ENCODE data around the gene NASP. TPM values are rescaled to one million over a fixed set of nuclear protein-coding genes. Genes with fewer than 3 reads are reported as not detected.

NASP gene
- total RNA-seq, 8 experiments from 2014 or later, result 34.6 to 392 (median 116) TPM

GRCh38 chr1:45630429-45630828 lies 46.6 kb downstream of the NASP start:
- Histone ChIP-seq H3K27ac (no peak overlapping the region), H3K4me3 (no peak overlapping the region), H3K4me1 (replicated peaks in 1 of 2) (no peaks in the 10 kb centered on the region)
- 90 to 100% (median 100%) methylated on average over 1 of the region's 1 CpG; no CpG with 5 or more reads in 4 of the 10 experiments for WGBS, 10 experiments
- in situ Hi-C loops (cut with MboI; ENCODE audit: low pct_unique_long_range_greater_than_20kb in 2 of 9, low sequenced_read_pairs in 9 of 9, unreplicated experiment in 9 of 9), result no loop called here
- no peak for ATAC-seq (replicated peaks in 6 of 8)

GRCh38 chr1:45635211-45635610 lies 51.4 kb downstream of the NASP start:
- H3K4me3 ChIP-seq, result no peak overlapping the region
- no peak for ATAC-seq (replicated peaks in 6 of 8)
- in situ Hi-C loops (cut with MboI; ENCODE audit: low pct_unique_long_range_greater_than_20kb in 2 of 9, low sequenced_read_pairs in 9 of 9, unreplicated experiment in 9 of 9), result no loop called here

GRCh38 chr1:45640293-45640692 lies 56.5 kb downstream of the NASP start:
- in situ Hi-C loops (cut with MboI; ENCODE audit: low pct_unique_long_range_greater_than_20kb in 2 of 9, low sequenced_read_pairs in 9 of 9, unreplicated experiment in 9 of 9), result no loop called here

More at GRCh38 chr1:45635211-45635610, 51.4 kb downstream of the NASP start:
- 20 to 100% (median 94%) methylated on average over 1 of the region's 1 CpG; no CpG with 5 or more reads in 2 of the 10 experiments for WGBS, 10 experiments
- no peaks in the 10 kb centered on the region for H3K4me1 ChIP-seq (replicated peaks in 1 of 2)
- no peak overlapping the region for H3K27ac ChIP-seq

GRCh38 chr1:45643321-45643720 lies 59.5 kb downstream of the NASP start:
- no peaks in the 10 kb centered on the region for H3K4me1 ChIP-seq (replicated peaks in 1 of 2)
- WGBS, 10 experiments, result 50 to 100% (median 78%) methylated on average over 2 to 5 of the region's 5 CpGs; no CpG with 5 or more reads in 1 of the 10 experiments
- in situ Hi-C loops (cut with MboI; ENCODE audit: low pct_unique_long_range_greater_than_20kb in 2 of 9, low sequenced_read_pairs in 9 of 9, unreplicated experiment in 9 of 9), result no loop called here
- H3K27ac ChIP-seq, result no peak overlapping the region
- no peak for ATAC-seq (replicated peaks in 6 of 8)
- no peak overlapping the region for H3K4me3 ChIP-seq

More at GRCh38 chr1:45640293-45640692, 56.5 kb downstream of the NASP start:
- ATAC-seq (replicated peaks in 6 of 8), result no peak
- no peak overlapping the region for H3K27ac ChIP-seq
- no peaks in the 10 kb centered on the region for H3K4me1 ChIP-seq (replicated peaks in 1 of 2)
- H3K4me3 ChIP-seq, result no peak overlapping the region
- WGBS, 10 experiments, result 88 to 100% (median 100%) methylated on average over 1 of the region's 1 CpG; no CpG with 5 or more reads in 2 of the 10 experiments

GRCh38 chr1:45643978-45644377 lies 60.1 kb downstream of the NASP start:
- ATAC-seq (replicated peaks in 6 of 8), result no peak
- in situ Hi-C loops (cut with MboI; ENCODE audit: low pct_unique_long_range_greater_than_20kb in 2 of 9, low sequenced_read_pairs in 9 of 9, unreplicated experiment in 9 of 9), result no loop called here
- Histone ChIP-seq H3K4me3 (no peak overlapping the region), H3K27ac (no peak overlapping the region), H3K4me1 (replicated peaks in 1 of 2) (no peaks in the 10 kb centered on the region)

- ATAC-seq (replicated peaks in 6 of 8), result no peak
- Histone ChIP-seq H3K27ac (no peak overlapping the region), H3K4me3 (no peak overlapping the region), H3K4me1 (replicated peaks in 1 of 2) (no peaks in the 10 kb centered on the region)
- in situ Hi-C loops (cut with MboI; ENCODE audit: low pct_unique_long_range_greater_than_20kb in 2 of 9, low sequenced_read_pairs in 9 of 9, unreplicated experiment in 9 of 9), result no loop called here
- 73 to 100% (median 99%) methylated on average over 2 of the region's 2 CpGs; no CpG with 5 or more reads in 2 of the 10 experiments for WGBS, 10 experiments
Measured at GRCh38 chr1:45644661-45645060, 60.8 kb downstream of the NASP start.

GRCh38 chr1:45647248-45648021 lies 63.6 kb downstream of the NASP start:
- H3K4me1 ChIP-seq (replicated peaks in 1 of 2), result no peaks in the 10 kb centered on the region
- H3K4me3 ChIP-seq, result no peak overlapping the region
- no peak for ATAC-seq (replicated peaks in 6 of 8)
- H3K27ac ChIP-seq, result no peak overlapping the region
- in situ Hi-C loops (cut with MboI; ENCODE audit: low pct_unique_long_range_greater_than_20kb in 2 of 9, low sequenced_read_pairs in 9 of 9, unreplicated experiment in 9 of 9), result no loop called here
- 96 to 100% (median 99%) methylated on average over 3 to 9 of the region's 9 CpGs for WGBS, 10 experiments

GRCh38 chr1:45654540-45655280 lies 70.9 kb downstream of the NASP start:
- ATAC-seq (replicated peaks in 6 of 8), result no peak
- in situ Hi-C loops (cut with MboI; ENCODE audit: low pct_unique_long_range_greater_than_20kb in 2 of 9, low sequenced_read_pairs in 9 of 9, unreplicated experiment in 9 of 9), result no loop called here
- Histone ChIP-seq H3K4me3 (no peak overlapping the region), H3K27ac (no peak overlapping the region), H3K4me1 (replicated peaks in 1 of 2) (no peaks in the 10 kb centered on the region)
- WGBS, 10 experiments, result 89 to 100% (median 97%) methylated on average over 5 to 12 of the region's 12 CpGs

GRCh38 chr1:45656573-45657226 lies 72.9 kb downstream of the NASP start:
- ATAC-seq (replicated peaks in 6 of 8), result no peak
- H3K4me1 ChIP-seq (replicated peaks in 1 of 2), result no peaks in the 10 kb centered on the region
- H3K4me3 ChIP-seq, result no peak overlapping the region
- WGBS, 10 experiments, result 80 to 100% (median 96%) methylated on average over 1 to 3 of the region's 3 CpGs; no CpG with 5 or more reads in 1 of the 10 experiments
- in situ Hi-C loops (cut with MboI; ENCODE audit: low pct_unique_long_range_greater_than_20kb in 2 of 9, low sequenced_read_pairs in 9 of 9, unreplicated experiment in 9 of 9), result no loop called here
- H3K27ac ChIP-seq, result no peak overlapping the region

- no peak for ATAC-seq (replicated peaks in 6 of 8)
- 17 to 100% (median 93%) methylated on average over 1 to 2 of the region's 2 CpGs for WGBS, 10 experiments
- in situ Hi-C loops (cut with MboI; ENCODE audit: low pct_unique_long_range_greater_than_20kb in 2 of 9, low sequenced_read_pairs in 9 of 9, unreplicated experiment in 9 of 9), result no loop called here
- H3K4me1 ChIP-seq (replicated peaks in 1 of 2), result no peaks in the 10 kb centered on the region
- H3K4me3 ChIP-seq, result no peak overlapping the region
- no peak overlapping the region for H3K27ac ChIP-seq
Measured at GRCh38 chr1:45658171-45658570, 74.3 kb downstream of the NASP start.

- Histone ChIP-seq H3K4me3 (no peak overlapping the region), H3K27ac (no peak overlapping the region), H3K4me1 (replicated peaks in 1 of 2) (no peaks in the 10 kb centered on the region)
- 89 to 100% (median 98%) methylated on average over 1 to 2 of the region's 2 CpGs; no CpG with 5 or more reads in 2 of the 10 experiments for WGBS, 10 experiments
- in situ Hi-C loops (cut with MboI; ENCODE audit: low pct_unique_long_range_greater_than_20kb in 2 of 9, low sequenced_read_pairs in 9 of 9, unreplicated experiment in 9 of 9), result no loop called here
- no peak for ATAC-seq (replicated peaks in 6 of 8)
Measured at GRCh38 chr1:45659222-45659621, 75.4 kb downstream of the NASP start.

- H3K4me3 ChIP-seq, result no peak overlapping the region
- in situ Hi-C loops (cut with MboI; ENCODE audit: low pct_unique_long_range_greater_than_20kb in 2 of 9, low sequenced_read_pairs in 9 of 9, unreplicated experiment in 9 of 9), result no loop called here
- H3K4me1 ChIP-seq (replicated peaks in 1 of 2), result no peaks in the 10 kb centered on the region
- ATAC-seq (replicated peaks in 6 of 8), result no peak
- H3K27ac ChIP-seq, result no peak overlapping the region
- WGBS, 10 experiments, result 38 to 86% (median 86%) methylated on average over 1 of the region's 2 CpGs; no CpG with 5 or more reads in 5 of the 10 experiments
Measured at GRCh38 chr1:45660336-45660735, 76.5 kb downstream of the NASP start.

GRCh38 chr1:45666836-45667235 lies 83.0 kb downstream of the NASP start:
- ATAC-seq (replicated peaks in 6 of 8), result no peak
- Histone ChIP-seq H3K4me1 (replicated peaks in 1 of 2) (no peaks in the 10 kb centered on the region), H3K4me3 (no peak overlapping the region), H3K27ac (no peak overlapping the region)
- in situ Hi-C loops (cut with MboI; ENCODE audit: low pct_unique_long_range_greater_than_20kb in 2 of 9, low sequenced_read_pairs in 9 of 9, unreplicated experiment in 9 of 9), result no loop called here
- WGBS, 10 experiments, result 79 to 100% (median 96%) methylated on average over 1 to 2 of the region's 2 CpGs

All from motor neuron (in vitro differentiated cells).